ENCODE data around the gene OR4C45. TPM values are rescaled to one million over a fixed set of nuclear protein-coding genes. Genes with fewer than 3 reads are reported as not detected.
"Not testable (repeated sequence)": the region's sequence is repeated elsewhere in the genome, so short reads cannot be mapped to it uniquely, and the experiment has no call there.

The OR4C45 gene
- total RNA-seq, result not detected

DNA sequence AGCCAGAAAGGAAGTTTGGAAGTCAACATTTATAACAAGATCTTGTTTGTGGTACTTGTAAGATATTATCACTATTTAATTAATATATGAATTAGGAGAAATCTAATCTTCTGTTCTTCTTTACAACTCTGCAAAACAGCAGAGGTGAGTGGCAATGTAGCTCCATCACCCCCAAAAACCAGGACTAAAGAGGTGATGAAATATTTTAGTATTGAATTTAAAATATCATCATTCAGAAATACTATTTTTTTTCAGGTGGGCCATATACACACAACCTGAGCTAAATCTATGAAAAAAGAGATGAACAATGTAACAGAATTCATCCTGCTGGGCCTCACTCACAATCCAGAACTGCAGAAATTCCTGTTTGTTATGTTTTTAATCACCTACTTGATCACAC, at the start of gene OR4C45:
TSS of gene OR4C45 (plus strand) at position 301 of the 400 bp plus-strand sequence.
- Histone ChIP-seq H3K36me3 (no peaks in the 10 kb centered on the region), H3K4me3 (no peak within 1 kb of the TSS), H3K27ac (no peak within 1 kb of the TSS), H3K9me3 (no peaks in the 10 kb centered on the region), H3K4me1 (no peaks in the 10 kb centered on the region), H3K27me3 (no peaks in the 10 kb centered on the region)
- no peak for DNase-seq
- TF ChIP-seq, protein P1, sequence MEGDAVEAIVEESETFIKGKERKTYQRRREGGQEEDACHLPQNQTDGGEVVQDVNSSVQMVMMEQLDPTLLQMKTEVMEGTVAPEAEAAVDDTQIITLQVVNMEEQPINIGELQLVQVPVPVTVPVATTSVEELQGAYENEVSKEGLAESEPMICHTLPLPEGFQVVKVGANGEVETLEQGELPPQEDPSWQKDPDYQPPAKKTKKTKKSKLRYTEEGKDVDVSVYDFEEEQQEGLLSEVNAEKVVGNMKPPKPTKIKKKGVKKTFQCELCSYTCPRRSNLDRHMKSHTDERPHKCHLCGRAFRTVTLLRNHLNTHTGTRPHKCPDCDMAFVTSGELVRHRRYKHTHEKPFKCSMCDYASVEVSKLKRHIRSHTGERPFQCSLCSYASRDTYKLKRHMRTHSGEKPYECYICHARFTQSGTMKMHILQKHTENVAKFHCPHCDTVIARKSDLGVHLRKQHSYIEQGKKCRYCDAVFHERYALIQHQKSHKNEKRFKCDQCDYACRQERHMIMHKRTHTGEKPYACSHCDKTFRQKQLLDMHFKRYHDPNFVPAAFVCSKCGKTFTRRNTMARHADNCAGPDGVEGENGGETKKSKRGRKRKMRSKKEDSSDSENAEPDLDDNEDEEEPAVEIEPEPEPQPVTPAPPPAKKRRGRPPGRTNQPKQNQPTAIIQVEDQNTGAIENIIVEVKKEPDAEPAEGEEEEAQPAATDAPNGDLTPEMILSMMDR (IDR thresholded peaks at IDR 0.05), result no peak
- TF ChIP-seq POLR2A (IDR thresholded peaks at IDR 0.05), result no peak

GRCh38 chr11:49995565-49995964, 37.1 kb upstream of the OR4C45 start:
- TF ChIP-seq, protein P1 (IDR thresholded peaks at IDR 0.05), result peak in 3 of 6 experiments; percentile 11 to 16 (median 14)
- no peak for TF ChIP-seq POLR2A (IDR thresholded peaks at IDR 0.05)
- Histone ChIP-seq H3K9me3 (no peaks in the 10 kb centered on the region), H3K4me1 (no peaks in the 10 kb centered on the region), H3K27me3 (no peaks in the 10 kb centered on the region), H3K36me3 (no peaks in the 10 kb centered on the region), H3K4me3 (no peak overlapping the region), H3K27ac (no peak overlapping the region)
- no peak for DNase-seq

GRCh38 chr11:50030193-50030592, 2.5 kb upstream of the OR4C45 start:
- no peaks in the 10 kb centered on the region for H3K36me3 ChIP-seq
- no peak for DNase-seq
- peaks cover 0 to 9% (median 0%) of the 10 kb centered on the region in 4 donors for H3K9me3 ChIP-seq
- H3K4me3 ChIP-seq, result no peak overlapping the region
- TF ChIP-seq POLR2A (IDR thresholded peaks at IDR 0.05), result no peak
- TF ChIP-seq, protein P1 (IDR thresholded peaks at IDR 0.05), result no peak
- no peaks in the 10 kb centered on the region for H3K27me3 ChIP-seq
- H3K4me1 ChIP-seq, result no peaks in the 10 kb centered on the region
- H3K27ac ChIP-seq, result no peak overlapping the region

DNA sequence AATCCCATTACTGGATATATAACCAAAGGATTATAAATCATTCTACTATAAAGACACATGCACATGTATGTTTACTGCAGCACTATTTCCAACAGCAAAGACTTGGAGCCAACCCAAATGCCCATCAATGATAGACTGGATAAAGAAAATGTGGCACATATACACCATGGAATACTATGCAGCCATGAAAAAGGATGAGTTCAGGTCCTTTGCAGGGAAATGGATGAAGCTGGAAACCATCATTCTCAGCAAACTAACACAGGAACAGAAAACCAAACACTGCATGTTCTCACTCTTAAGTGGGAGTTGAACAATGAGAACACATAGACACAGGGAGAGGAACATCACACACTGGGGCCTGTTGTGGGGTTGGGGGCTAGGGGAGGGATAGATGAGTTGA, 3.6 kb downstream of the OR4C45 start:
- not testable (repeated sequence) for H3K27ac ChIP-seq, H3K27me3 ChIP-seq, H3K4me1 ChIP-seq, H3K9me3 ChIP-seq, DNase-seq, H3K36me3 ChIP-seq, H3K4me3 ChIP-seq

DNA sequence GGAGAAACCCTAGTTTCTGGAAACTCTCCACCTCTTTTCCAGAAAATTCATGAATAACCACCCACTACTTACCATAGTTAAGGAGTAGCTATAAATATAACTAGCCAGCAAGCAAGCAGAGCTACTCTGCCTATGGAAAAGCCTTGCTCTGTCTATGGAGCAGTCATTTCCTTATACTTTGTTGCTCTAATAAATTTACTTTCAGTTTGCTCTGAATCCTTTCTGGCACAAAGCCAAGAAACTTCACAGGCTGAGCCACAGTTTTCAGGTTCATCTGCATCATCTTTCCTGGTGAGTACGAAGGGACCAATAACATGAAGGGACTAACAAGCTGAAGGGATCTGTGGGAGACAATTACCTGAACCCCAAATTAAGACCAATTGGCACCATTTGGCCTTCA, 4.6 kb downstream of the OR4C45 start:
- no peak for DNase-seq
- H3K36me3 ChIP-seq, result no peaks in the 10 kb centered on the region
- H3K9me3 ChIP-seq, result no peaks in the 10 kb centered on the region
- H3K4me1 ChIP-seq, result no peaks in the 10 kb centered on the region
- no peak overlapping the region for H3K4me3 ChIP-seq
- H3K27me3 ChIP-seq, result no peaks in the 10 kb centered on the region
- no peak for TF ChIP-seq POLR2A (IDR thresholded peaks at IDR 0.05)
- TF ChIP-seq, protein P1 (IDR thresholded peaks at IDR 0.05), result no peak
- no peak overlapping the region for H3K27ac ChIP-seq

GRCh38 chr11:50044647-50045046, 12.0 kb downstream of the OR4C45 start:
- Histone ChIP-seq H3K4me1 (no peaks in the 10 kb centered on the region), H3K4me3 (no peak overlapping the region), H3K27ac (no peak overlapping the region), H3K36me3 (no peaks in the 10 kb centered on the region), H3K9me3 (no peaks in the 10 kb centered on the region), H3K27me3 (no peaks in the 10 kb centered on the region)
- TF ChIP-seq, protein P1 (IDR thresholded peaks at IDR 0.05), result no peak
- no peak for TF ChIP-seq POLR2A (IDR thresholded peaks at IDR 0.05)
- no peak for DNase-seq

GRCh38 chr11:50063056-50063455, 30.4 kb downstream of the OR4C45 start:
- not testable (repeated sequence) for H3K27ac ChIP-seq, H3K27me3 ChIP-seq, H3K9me3 ChIP-seq, DNase-seq, H3K4me1 ChIP-seq, H3K36me3 ChIP-seq, H3K4me3 ChIP-seq

All from Peyer's patch (tissue), 4 donors.